ENCODE results near the gene ORAI2. TPM values are rescaled to one million over a fixed set of nuclear protein-coding genes. Genes with fewer than 3 reads are reported as not detected.
"Not testable (repeated sequence)": the region's sequence is repeated elsewhere in the genome, so short reads cannot be mapped to it uniquely, and the experiment has no call there.

Gene ORAI2
- total RNA-seq, 2 experiments from 2014 or later, result 51.9 to 58.3 TPM

- ATAC-seq (ENCODE audit: low read depth) (no peak), DNase-seq (no peak)
- Mint-ChIP-seq H3K9me3 (no peaks in the 10 kb centered on the region), H3K27ac (no peak overlapping the region), H3K4me3 (no peak overlapping the region), H3K27me3 (no peaks in the 10 kb centered on the region), H3K4me1 (peaks cover 6% of the 10 kb centered on the region), H3K36me3 (no peaks in the 10 kb centered on the region)
- POLR2A ChIA-PET, result no interaction called here
Observed at GRCh38 chr7:102469351-102469971, 36.1 kb downstream of the ORAI2 start.

DNA sequence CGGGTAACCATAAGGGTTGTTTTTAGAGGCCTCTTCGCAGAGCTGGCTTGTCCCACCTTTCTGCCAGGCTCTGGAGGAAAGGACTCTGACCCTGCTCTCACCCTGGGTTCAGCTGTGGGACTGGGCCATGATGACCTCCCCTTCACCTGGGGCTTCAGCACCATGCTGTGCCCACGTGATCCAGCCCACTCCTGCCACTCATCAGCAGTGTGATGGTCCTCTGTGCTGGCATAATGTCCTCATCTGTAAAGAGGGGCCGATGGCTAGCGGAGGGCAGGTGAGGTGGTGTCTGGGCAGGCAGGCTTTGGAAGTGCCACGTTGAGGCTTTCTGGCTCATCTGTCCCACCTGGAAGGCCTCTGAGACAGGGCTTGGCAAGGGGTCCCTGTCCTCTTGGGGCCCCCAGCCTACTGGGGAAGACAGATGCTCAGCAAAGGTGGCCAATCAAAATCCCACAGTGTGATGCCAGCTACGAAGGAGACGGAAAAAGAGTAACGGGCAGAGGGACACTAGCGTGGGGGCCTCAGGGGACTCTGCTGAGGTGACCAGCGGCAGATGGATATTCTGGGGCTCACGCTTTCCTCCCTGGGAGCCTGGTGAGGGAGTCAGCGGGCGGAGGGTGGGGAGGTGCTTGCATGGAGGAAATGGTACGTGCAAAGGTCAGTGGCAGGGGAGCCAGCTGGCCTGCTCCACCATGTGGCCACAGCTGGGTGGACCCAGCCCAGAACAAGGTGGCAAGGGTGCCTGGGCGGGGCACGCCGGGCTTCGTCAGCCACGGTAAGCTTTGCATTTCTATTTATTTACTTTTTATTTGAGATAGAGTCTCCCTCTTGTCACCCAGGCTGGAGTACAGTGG, 36.8 kb downstream of the ORAI2 start:
- H3K36me3 Mint-ChIP-seq, result no peaks in the 10 kb centered on the region
- no peaks in the 10 kb centered on the region for H3K27me3 Mint-ChIP-seq
- POLR2A ChIA-PET, result no interaction called here
- ATAC-seq (ENCODE audit: low read depth), result no peak
- H3K4me3 Mint-ChIP-seq, result no peak overlapping the region
- H3K27ac Mint-ChIP-seq, result peak overlapping the region; percentile 25
- H3K4me1 Mint-ChIP-seq, result peaks cover 6% of the 10 kb centered on the region
- DNase-seq, result no peak
- no peaks in the 10 kb centered on the region for H3K9me3 Mint-ChIP-seq

- DNase-seq, result no peak
- Mint-ChIP-seq H3K4me3 (no peak overlapping the region), H3K9me3 (no peaks in the 10 kb centered on the region), H3K27ac (no peak overlapping the region), H3K4me1 (peaks cover 2% of the 10 kb centered on the region), H3K27me3 (no peaks in the 10 kb centered on the region), H3K36me3 (no peaks in the 10 kb centered on the region)
- POLR2A ChIA-PET, result interaction anchor here (1.2 kb wide), 1 partner anchor 56 kb away, joined by 3 read pairs; no protein-coding TSS in a partner anchor
- ATAC-seq (ENCODE audit: low read depth), result no peak
Observed at GRCh38 chr7:102471791-102472125, 38.4 kb downstream of the ORAI2 start.

GRCh38 chr7:102472126-102473041, 39.0 kb downstream of the ORAI2 start:
- POLR2A ChIA-PET, result interaction anchor here (0.5 to 1.2 kb wide), 2 partner anchors 31 to 57 kb away, joined by 3 read pairs; no protein-coding TSS in a partner anchor
- Mint-ChIP-seq H3K27ac (no peak overlapping the region), H3K9me3 (no peaks in the 10 kb centered on the region), H3K4me3 (no peak overlapping the region), H3K36me3 (no peaks in the 10 kb centered on the region), H3K27me3 (no peaks in the 10 kb centered on the region), H3K4me1 (no peaks in the 10 kb centered on the region)
- ATAC-seq (ENCODE audit: low read depth) (no peak), DNase-seq (peak; percentile 26)

DNA sequence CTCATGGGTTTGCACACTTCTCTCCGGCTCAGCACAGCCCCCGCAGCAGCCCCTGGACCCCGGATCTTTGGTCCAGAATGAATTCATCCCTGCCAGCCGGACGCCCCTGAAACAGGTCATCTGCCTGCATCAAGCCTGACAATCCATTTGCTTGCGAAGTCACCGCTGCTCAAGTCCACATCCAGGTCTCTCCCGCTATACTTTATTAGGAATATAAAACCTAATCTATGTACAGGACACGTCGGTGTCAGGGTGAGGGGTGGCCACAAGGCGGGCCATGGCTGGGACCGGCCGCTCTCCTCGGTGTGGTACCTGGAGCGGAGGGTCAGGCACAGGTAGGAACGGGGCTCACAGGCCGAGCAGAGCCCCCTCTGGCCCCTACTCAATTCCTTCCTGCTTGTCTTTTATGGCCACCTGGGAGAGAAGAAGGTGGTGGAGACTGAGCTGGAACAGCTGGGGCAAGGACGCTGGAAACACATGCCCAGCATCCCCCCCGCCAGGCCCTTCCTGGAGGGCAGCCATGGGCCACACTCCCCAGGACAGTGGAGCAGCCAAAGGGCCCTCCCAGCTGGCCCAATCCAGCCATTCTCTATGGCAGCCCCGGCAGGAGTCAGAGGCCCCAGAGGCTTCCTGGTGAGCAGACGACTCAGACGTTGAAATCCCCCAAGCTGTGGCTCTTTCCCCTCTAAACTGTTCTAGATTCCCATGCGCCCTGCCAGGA, 40.1 kb downstream of the ORAI2 start:
- DNase-seq (peak; percentile 21), ATAC-seq (ENCODE audit: low read depth) (no peak)
- no peak overlapping the region for H3K4me3 Mint-ChIP-seq
- H3K27ac Mint-ChIP-seq, result no peak overlapping the region
- no peaks in the 10 kb centered on the region for H3K4me1 Mint-ChIP-seq
- H3K9me3 Mint-ChIP-seq, result no peaks in the 10 kb centered on the region
- H3K36me3 Mint-ChIP-seq, result no peaks in the 10 kb centered on the region
- POLR2A ChIA-PET, result no interaction called here
- H3K27me3 Mint-ChIP-seq, result no peaks in the 10 kb centered on the region

- peak; percentile 4 for DNase-seq
- H3K4me3 Mint-ChIP-seq; POLR2A ChIA-PET; H3K27me3 Mint-ChIP-seq; H3K4me1 Mint-ChIP-seq; H3K36me3 Mint-ChIP-seq; ATAC-seq (ENCODE audit: low read depth); H3K9me3 Mint-ChIP-seq; H3K27ac Mint-ChIP-seq: not testable (repeated sequence)
Observed at GRCh38 chr7:102474116-102474515, 40.7 kb downstream of the ORAI2 start.

DNA sequence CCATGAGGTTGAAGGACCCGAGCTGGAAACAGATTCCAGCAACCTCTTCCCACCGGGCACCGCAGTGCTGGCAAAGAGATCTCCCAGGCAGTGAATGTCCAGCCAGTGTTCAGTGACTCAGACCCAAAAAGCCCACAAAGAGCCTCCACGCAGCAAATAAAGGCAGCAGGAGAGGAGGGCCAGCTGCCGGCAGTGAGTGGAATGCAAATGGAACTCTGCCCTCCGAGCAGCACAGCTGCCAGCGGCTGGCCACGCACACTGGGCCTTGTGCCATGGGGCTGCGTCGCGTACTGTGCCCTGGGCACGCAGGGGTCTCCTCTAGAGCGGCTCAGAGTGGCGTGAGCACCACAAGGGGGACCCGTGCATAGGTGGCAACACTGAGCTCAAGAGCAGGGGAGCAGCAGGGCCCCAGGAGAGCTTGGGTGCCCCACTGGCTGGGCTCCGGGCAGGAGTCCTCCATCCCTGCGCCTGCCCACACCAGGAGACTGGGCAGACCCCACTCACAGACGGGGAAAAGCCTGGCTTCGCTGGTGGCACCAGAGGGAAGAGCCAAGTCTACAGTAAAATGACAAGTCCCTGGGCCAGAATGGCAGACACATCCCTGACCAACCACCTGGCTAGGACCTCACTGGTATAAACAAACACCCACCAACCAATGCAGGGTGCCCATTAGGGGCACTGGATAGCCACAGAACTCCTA, 41.5 kb downstream of the ORAI2 start:
- H3K36me3 Mint-ChIP-seq; H3K9me3 Mint-ChIP-seq; H3K4me1 Mint-ChIP-seq; H3K4me3 Mint-ChIP-seq; H3K27me3 Mint-ChIP-seq; H3K27ac Mint-ChIP-seq; POLR2A ChIA-PET; ATAC-seq (ENCODE audit: low read depth): not testable (repeated sequence)
- peak; percentile 12 for DNase-seq

- peak; percentile 83 for DNase-seq
- H3K9me3 Mint-ChIP-seq, POLR2A ChIA-PET, H3K4me1 Mint-ChIP-seq, H3K36me3 Mint-ChIP-seq, H3K27me3 Mint-ChIP-seq: not testable (repeated sequence)
- Mint-ChIP-seq H3K4me3 (peak within 1 kb of the TSS; percentile 87), H3K27ac (peak within 1 kb of the TSS; percentile 84)
- ATAC-seq (ENCODE audit: low read depth), result peak; percentile 93
Observed at GRCh38 chr7:102478314-102479208, 45.2 kb downstream of the ORAI2 start, which contains the start of gene POLR2J. TSS of gene POLR2J (minus strand) at chr7:102478922. CDS start at chr7:102478860, 62 bp downstream.

DNA sequence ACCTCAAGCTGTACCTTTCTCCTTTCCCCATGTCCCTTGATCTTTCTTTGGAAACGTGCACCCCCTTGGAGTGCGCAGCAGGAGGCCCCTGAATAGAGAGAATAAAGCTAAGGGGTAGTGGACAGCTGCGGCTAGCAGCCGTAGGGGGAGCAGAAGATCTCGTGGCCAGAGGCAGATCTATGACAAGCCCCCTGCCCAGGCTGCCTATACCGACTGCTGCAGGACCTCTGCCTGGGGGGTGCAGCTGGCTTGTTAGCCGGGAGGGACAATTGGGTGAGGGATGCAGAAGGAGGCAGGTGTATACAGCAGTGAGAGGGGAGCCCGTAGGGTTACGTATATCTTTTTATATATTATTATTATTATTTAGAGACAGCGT, 45.8 kb downstream of the ORAI2 start:
- ATAC-seq (ENCODE audit: low read depth), result peak; percentile 24
- H3K4me3 Mint-ChIP-seq, DNase-seq, H3K36me3 Mint-ChIP-seq, POLR2A ChIA-PET, H3K9me3 Mint-ChIP-seq, H3K27ac Mint-ChIP-seq, H3K4me1 Mint-ChIP-seq, H3K27me3 Mint-ChIP-seq: not testable (repeated sequence)

DNA sequence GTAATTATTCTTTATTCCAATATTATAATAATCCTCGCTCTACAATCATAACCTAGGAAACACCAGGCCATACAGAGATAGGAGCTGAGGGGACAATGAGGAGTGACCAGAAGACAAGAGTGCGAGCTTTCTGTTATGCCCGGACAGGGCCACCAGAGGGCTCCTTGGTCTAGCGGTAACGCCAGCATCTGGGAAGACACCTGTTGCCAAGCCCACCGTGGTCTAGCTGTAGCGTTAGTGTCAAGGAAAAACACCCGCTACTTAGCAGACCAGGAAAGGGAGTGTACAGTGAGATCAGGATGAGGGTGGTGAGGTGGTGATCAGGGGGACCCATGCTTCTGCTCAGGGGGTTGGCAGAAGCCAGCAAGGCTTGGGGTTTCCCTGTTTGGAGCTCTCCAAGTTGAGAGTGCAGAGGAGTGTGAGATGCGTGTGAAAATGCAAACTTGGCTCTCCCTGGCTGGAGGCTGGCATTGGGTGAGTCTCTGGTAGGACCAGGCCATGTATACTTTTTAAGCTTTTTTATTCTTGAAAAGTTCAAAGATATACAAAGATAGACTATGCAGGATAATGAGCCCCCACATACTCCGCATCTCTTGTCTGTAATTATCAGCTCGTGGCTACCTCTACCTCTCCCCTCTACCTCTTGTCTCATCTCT, 46.7 kb downstream of the ORAI2 start:
- H3K27me3 Mint-ChIP-seq; H3K36me3 Mint-ChIP-seq; POLR2A ChIA-PET; H3K9me3 Mint-ChIP-seq; ATAC-seq (ENCODE audit: low read depth); H3K4me3 Mint-ChIP-seq; H3K4me1 Mint-ChIP-seq; H3K27ac Mint-ChIP-seq: not testable (repeated sequence)
- DNase-seq, result peak; percentile 40

GRCh38 chr7:102481962-102482361, 48.6 kb downstream of the ORAI2 start:
- H3K4me3 Mint-ChIP-seq, result not testable (repeated sequence)

More at GRCh38 chr7:102481962-102482361, 48.6 kb downstream of the ORAI2 start:
- H3K27ac Mint-ChIP-seq; ATAC-seq (ENCODE audit: low read depth); POLR2A ChIA-PET; H3K27me3 Mint-ChIP-seq; H3K36me3 Mint-ChIP-seq; H3K9me3 Mint-ChIP-seq; H3K4me1 Mint-ChIP-seq: not testable (repeated sequence)
- peak; percentile 10 for DNase-seq
